AG04449 (cell line): Measurements from ENCODE around the gene NAALADL2.

Experiments used
- CTCF ChIA-PET: fragments of 350-600 bp; formaldehyde crosslinking; extraction: SDS; loops from one replicate; lab custom pipeline; 2021; ENCODE audit warnings: antibody characterized with exemption; lab: Yijun Ruan, JAX
- POLR2A ChIA-PET: fragments of 400-600, 350-600 bp; formaldehyde crosslinking; extraction: SDS; loops from one replicate; lab custom pipeline; 2020; ENCODE audit warnings: antibody characterized with exemption, inconsistent platforms; lab: Yijun Ruan, JAX
- DNase-seq: peaks from one replicate; pipeline ENCODE4 v3.0.0-alpha.2; 2010; ENCODE audit warnings: low read depth, low spot score
- H3K4me3 ChIP-seq: 2 replicates; pipeline ENCODE4 v1.5.1; 2011; ENCODE audit warnings: low read depth, mild to moderate bottlenecking, control low read depth, low read length
- CTCF ChIP-seq: IDR thresholded peaks from one replicate; pipeline ENCODE4 v1.5.1; 2011; ENCODE audit warnings: mild to moderate bottlenecking, moderate library complexity, low read length, control low read depth, inconsistent platforms; ENCODE audit not compliant: insufficient read depth; ENCODE audit errors: missing control alignments

The NAALADL2 gene

GRCh38 chr3:175200391-175201095 lies 341.4 kb downstream of the NAALADL2 start:
- no peak overlapping the region for H3K4me3 ChIP-seq
- POLR2A ChIA-PET: interaction anchor here (0.7 to 0.8 kb wide), 2 partner anchors 432 to 760 kb away, joined by 3 read pairs; no protein-coding TSS in a partner anchor
- no peak for TF ChIP-seq CTCF
- no peak for DNase-seq
- CTCF ChIA-PET: interaction anchor here (1.3 kb wide), 1 partner anchor 9 kb away, joined by 4 read pairs; no protein-coding TSS in a partner anchor

- no peak for TF ChIP-seq CTCF
- H3K4me3 ChIP-seq: no peak overlapping the region
- no peak for DNase-seq
- ChIA-PET POLR2A (no interaction called here), CTCF (interaction anchor here (1.2 kb wide), 1 partner anchor 9 kb away, joined by 3 read pairs; no protein-coding TSS in a partner anchor)
Measured at GRCh38 chr3:175207361-175207760, 348.2 kb downstream of the NAALADL2 start.

- no peak for DNase-seq
- H3K4me3 ChIP-seq: no peak overlapping the region
- ChIA-PET POLR2A (no interaction called here), CTCF (interaction anchor here (1.2 kb wide), 1 partner anchor 10 kb away, joined by 3 read pairs; no protein-coding TSS in a partner anchor)
- TF ChIP-seq CTCF: no peak
Measured at GRCh38 chr3:175208326-175208725, 349.2 kb downstream of the NAALADL2 start.

GRCh38 chr3:175211466-175211865 lies 352.3 kb downstream of the NAALADL2 start:
- DNase-seq: no peak
- no peak for TF ChIP-seq CTCF
- H3K4me3 ChIP-seq: no peak overlapping the region
- POLR2A ChIA-PET: no interaction called here
- CTCF ChIA-PET: no interaction called here

- ChIA-PET POLR2A (no interaction called here), CTCF (no interaction called here)
- DNase-seq: peak; percentile 12
- no peak overlapping the region for H3K4me3 ChIP-seq
- TF ChIP-seq CTCF: no peak
Measured at GRCh38 chr3:175212896-175213295, 353.8 kb downstream of the NAALADL2 start.

- POLR2A ChIA-PET: no interaction called here
- CTCF ChIA-PET: no interaction called here
- DNase-seq: no peak
- no peak overlapping the region for H3K4me3 ChIP-seq
- no peak for TF ChIP-seq CTCF
Measured at GRCh38 chr3:175214216-175214615, 355.1 kb downstream of the NAALADL2 start.
